SK-N-SH (cell line): ENCODE results near the gene TLR3. TPM values are rescaled to one million over a fixed set of nuclear protein-coding genes. Genes with fewer than 3 reads are reported as not detected.

Experiments used
- CTCF ChIA-PET: fragments of 300-600, 350-600 bp; formaldehyde crosslinking; extraction: SDS; loops from one replicate; lab custom pipeline; 2021; lab: Yijun Ruan, JAX
- POLR2A ChIA-PET: fragments of 350-600 bp; sonication (Branson Sonifier 250); formaldehyde crosslinking; extraction: SDS; loops from one replicate; lab custom pipeline; 2020; ENCODE audit warnings: antibody characterized with exemption, inconsistent platforms; lab: Yijun Ruan, JAX
- DNase-seq: peaks from one replicate; pipeline ENCODE4 v3.0.0; 2012
- H2AFZ ChIP-seq: fragments of 200-600 bp; sonication (generic); 2 replicates; pipeline ENCODE4 v1.8.1; 2016; ENCODE audit warnings: antibody characterized with exemption, mild to moderate bottlenecking, low read depth
- H3F3A ChIP-seq: fragments of 200-600 bp; sonication (generic); replicated peaks from 2 replicates; pipeline ENCODE3; 2016; ENCODE audit warnings: antibody characterized with exemption, mild to moderate bottlenecking; ENCODE audit not compliant: insufficient read depth
- H3K27ac ChIP-seq, 2 experiments: fragments of 200-500 bp in 1 of 2; fragments of 200-600 bp in 1 of 2; sonication (Bioruptor generic) in 1 of 2; sonication (generic), shearing (Covaris generic) in 1 of 2; 2 replicates each; pipeline versions ENCODE4 v1.5.1 to v1.6.1; 2014 to 2016; ENCODE audit warnings: low read depth in 2 of 2, inconsistent platforms in 1 of 2, low read length in 1 of 2, mild to moderate bottlenecking in 1 of 2, mixed read lengths in 1 of 2
- H3K27me3 ChIP-seq: fragments of 200-600 bp; sonication (generic), shearing (Covaris generic); 2 replicates; pipeline ENCODE4 v1.6.1; 2016; ENCODE audit warnings: mixed run types; ENCODE audit not compliant: insufficient read depth
- H3K36me3 ChIP-seq, 2 experiments: fragments of 200-500 bp in 1 of 2; fragments of 200-600 bp in 1 of 2; sonication (Bioruptor generic) in 1 of 2; sonication (generic) in 1 of 2; replicated peaks in 1 of 2; 2 replicates each; pipeline versions ENCODE3 to v1.5.1; 2014 to 2016; ENCODE audit warnings: low read length in 1 of 2, mild to moderate bottlenecking in 1 of 2; ENCODE audit not compliant: insufficient read depth in 2 of 2, control insufficient read depth in 1 of 2
- H3K4me1 ChIP-seq, 2 experiments: fragments of 200-500 bp in 1 of 2; fragments of 200-600 bp in 1 of 2; sonication (Bioruptor generic) in 1 of 2; sonication (generic), shearing (Covaris generic) in 1 of 2; 2 replicates each; pipeline versions ENCODE4 v1.5.1 to v1.6.1; 2014 to 2016; ENCODE audit warnings: low read depth in 1 of 2, low read length in 1 of 2, mixed run types in 1 of 2; ENCODE audit not compliant: insufficient read depth in 2 of 2, control insufficient read depth in 1 of 2
- H3K4me2 ChIP-seq: fragments of 200-600 bp; sonication (generic), shearing (Covaris generic); 2 replicates; pipeline ENCODE4 v1.6.1; 2017; ENCODE audit warnings: mixed run types
- H3K4me3 ChIP-seq, 2 experiments: fragments of 200-500 bp in 1 of 2; fragments of 200-600 bp in 1 of 2; sonication (Bioruptor generic) in 1 of 2; sonication (generic), shearing (Covaris generic) in 1 of 2; 2 replicates each; pipeline versions ENCODE4 v1.5.1 to v1.8.1; 2014 to 2016; ENCODE audit warnings: low read depth in 2 of 2, inconsistent platforms in 1 of 2, low read length in 1 of 2, mild to moderate bottlenecking in 1 of 2, mixed read lengths in 1 of 2, moderate library complexity in 1 of 2
- H3K79me2 ChIP-seq: fragments of 200-600 bp; sonication (generic); 2 replicates; pipeline ENCODE4 v1.8.1; 2017; ENCODE audit warnings: mild to moderate bottlenecking; ENCODE audit not compliant: insufficient read depth
- H3K9ac ChIP-seq: fragments of 200-600 bp; sonication (generic); 2 replicates; pipeline ENCODE4 v1.6.1; 2017; ENCODE audit warnings: mixed run types
- H3K9me2 ChIP-seq: fragments of 200-600 bp; sonication (generic); 2 replicates; pipeline ENCODE4 v1.6.1; 2017; ENCODE audit warnings: mixed run types
- H3K9me3 ChIP-seq: fragments of 200-600 bp; sonication (generic); 2 replicates; pipeline ENCODE4 v1.6.1; 2017; ENCODE audit warnings: mixed run types, mild to moderate bottlenecking, moderate library complexity
- H4K20me1 ChIP-seq: fragments of 200-600 bp; sonication (generic); 2 replicates; pipeline ENCODE4 v1.6.1; 2017; ENCODE audit warnings: mild to moderate bottlenecking, mixed run types; ENCODE audit not compliant: insufficient read depth
- EZH2phosphoT487 ChIP-seq: fragments of 200-600 bp; sonication (generic); IDR thresholded peaks from 2 replicates; pipeline ENCODE4 v1.6.1; 2017; ENCODE audit warnings: low read depth, mixed run types, mild to moderate bottlenecking, antibody characterized with exemption, moderate library complexity, borderline replicate concordance
- FOSL2 ChIP-seq: IDR thresholded peaks from 2 replicates; pipeline ENCODE4 v1.4.0; 2012; ENCODE audit warnings: low read depth, mild to moderate bottlenecking, moderate library complexity, borderline replicate concordance
- MXI1 ChIP-seq: IDR thresholded peaks from 2 replicates; pipeline ENCODE4 v1.6.1; 2012; ENCODE audit warnings: mild to moderate bottlenecking, low read depth, low read length, improper control_type of control experiment
- NFIC ChIP-seq: IDR thresholded peaks from 2 replicates; pipeline ENCODE4 v1.4.0; 2012; ENCODE audit warnings: borderline replicate concordance
- POLR2AphosphoS5 ChIP-seq: IDR thresholded peaks from 2 replicates; pipeline ENCODE4 v1.6.1; 2012; ENCODE audit warnings: low read depth, low read length
- RAD21 ChIP-seq: IDR thresholded peaks from 2 replicates; pipeline ENCODE4 v1.6.1; 2012; ENCODE audit warnings: mild to moderate bottlenecking, low read length
- RCOR1 ChIP-seq: fragments of 150-350 bp; IDR thresholded peaks from 2 replicates; pipeline ENCODE4 v1.6.1; 2017; ENCODE audit warnings: antibody characterized with exemption, low read length
- SIN3A ChIP-seq: IDR thresholded peaks from 2 replicates; pipeline ENCODE4 v1.6.1; 2012; ENCODE audit warnings: low read depth, mild to moderate bottlenecking, low read length, moderate library complexity, borderline replicate concordance
- TAF1 ChIP-seq: IDR thresholded peaks from 2 replicates; pipeline ENCODE4 v1.6.1; 2012; ENCODE audit warnings: low read depth, mild to moderate bottlenecking, low read length, moderate library complexity, borderline replicate concordance
- TEAD4 ChIP-seq: IDR thresholded peaks from 2 replicates; pipeline ENCODE4 v1.4.0; 2012; ENCODE audit warnings: mild to moderate bottlenecking, borderline replicate concordance; ENCODE audit not compliant: insufficient read depth
- YY1 ChIP-seq: IDR thresholded peaks from 2 replicates; pipeline ENCODE4 v1.4.0; 2012; ENCODE audit warnings: low read depth, mild to moderate bottlenecking
- WGBS: methylation state at CpG from one replicate; pipeline ENCODE4 v1.1.6; 2017; ENCODE audit warnings: low lambda C conversion rate; 5-methylcytosine and 5-hydroxymethylcytosine counted together
- polyA plus RNA-seq, 3 experiments: library from polyadenylated mRNA; depleted of rRNA; stranded (reverse); fragments of >200 nt; gene quantifications; 2 replicates each; pipeline ENCODE4 v1.2.3, GENCODE V29; 2012
- TF ChIP-seq, protein P1 (sequence below): IDR thresholded peaks from 2 replicates; pipeline ENCODE4 v1.6.1; 2012; ENCODE audit warnings: mild to moderate bottlenecking, low read depth, low read length, moderate library complexity
- TF ChIP-seq, protein P2 (sequence below): fragments of 150-350 bp; IDR thresholded peaks from 2 replicates; pipeline ENCODE4 v1.6.1; 2017; ENCODE audit warnings: antibody characterized with exemption, low read length, low read depth, borderline replicate concordance
- TF ChIP-seq, protein P3 (sequence below): fragments of 200-600 bp; sonication (generic); IDR thresholded peaks from 2 replicates; pipeline ENCODE4 v1.6.1; 2017; ENCODE audit warnings: antibody characterized with exemption, mild to moderate bottlenecking, moderate library complexity
- TF ChIP-seq, protein P4 (sequence below): IDR thresholded peaks from 2 replicates; pipeline ENCODE4; 2012
- TF ChIP-seq, protein P5 (sequence below): IDR thresholded peaks from 2 replicates; pipeline ENCODE4 v1.4.0; 2012; ENCODE audit warnings: low read depth

Gene TLR3
- polyA plus RNA-seq, 1 of the 3 experiments (the other 2 are of a cell fraction), result 0.51 TPM

DNA sequence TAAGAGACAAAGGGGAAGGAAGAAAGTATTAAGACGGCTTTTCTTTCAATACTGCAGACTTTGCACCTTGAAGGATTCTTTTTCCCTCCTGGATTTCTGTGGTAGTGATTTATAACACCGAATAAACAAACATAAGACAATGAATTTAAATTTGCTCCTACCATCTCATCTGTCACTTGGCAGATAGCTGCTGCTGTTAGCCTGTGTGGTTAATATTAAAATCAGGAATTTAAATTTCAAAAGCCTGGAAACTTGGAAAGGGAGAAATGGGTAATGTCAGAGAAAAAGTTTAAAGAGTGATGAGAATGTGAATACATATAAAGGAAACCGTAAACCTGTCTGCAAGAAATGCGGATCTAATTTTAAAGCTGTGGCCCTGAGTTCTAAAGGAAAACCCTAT, 39.0 kb downstream of the TLR3 start:
- no peak overlapping the region for H3K4me2 ChIP-seq
- H2AFZ ChIP-seq, result no peak overlapping the region
- H3K27me3 ChIP-seq, result peaks cover 26% of the 10 kb centered on the region; the same call in 1 of the 2 replicates
- ChIA-PET CTCF (no interaction called here), POLR2A (no interaction called here)
- no peaks in the 10 kb centered on the region for H3K9me3 ChIP-seq
- H4K20me1 ChIP-seq, result no peaks in the 10 kb centered on the region
- no peak overlapping the region for H3K9ac ChIP-seq
- WGBS, result 71% methylated on average over 4 of the region's 4 CpGs
- H3K4me3 ChIP-seq, result no peak overlapping the region
- no peak for TF ChIP-seq TAF1
- TF ChIP-seq, protein P1, sequence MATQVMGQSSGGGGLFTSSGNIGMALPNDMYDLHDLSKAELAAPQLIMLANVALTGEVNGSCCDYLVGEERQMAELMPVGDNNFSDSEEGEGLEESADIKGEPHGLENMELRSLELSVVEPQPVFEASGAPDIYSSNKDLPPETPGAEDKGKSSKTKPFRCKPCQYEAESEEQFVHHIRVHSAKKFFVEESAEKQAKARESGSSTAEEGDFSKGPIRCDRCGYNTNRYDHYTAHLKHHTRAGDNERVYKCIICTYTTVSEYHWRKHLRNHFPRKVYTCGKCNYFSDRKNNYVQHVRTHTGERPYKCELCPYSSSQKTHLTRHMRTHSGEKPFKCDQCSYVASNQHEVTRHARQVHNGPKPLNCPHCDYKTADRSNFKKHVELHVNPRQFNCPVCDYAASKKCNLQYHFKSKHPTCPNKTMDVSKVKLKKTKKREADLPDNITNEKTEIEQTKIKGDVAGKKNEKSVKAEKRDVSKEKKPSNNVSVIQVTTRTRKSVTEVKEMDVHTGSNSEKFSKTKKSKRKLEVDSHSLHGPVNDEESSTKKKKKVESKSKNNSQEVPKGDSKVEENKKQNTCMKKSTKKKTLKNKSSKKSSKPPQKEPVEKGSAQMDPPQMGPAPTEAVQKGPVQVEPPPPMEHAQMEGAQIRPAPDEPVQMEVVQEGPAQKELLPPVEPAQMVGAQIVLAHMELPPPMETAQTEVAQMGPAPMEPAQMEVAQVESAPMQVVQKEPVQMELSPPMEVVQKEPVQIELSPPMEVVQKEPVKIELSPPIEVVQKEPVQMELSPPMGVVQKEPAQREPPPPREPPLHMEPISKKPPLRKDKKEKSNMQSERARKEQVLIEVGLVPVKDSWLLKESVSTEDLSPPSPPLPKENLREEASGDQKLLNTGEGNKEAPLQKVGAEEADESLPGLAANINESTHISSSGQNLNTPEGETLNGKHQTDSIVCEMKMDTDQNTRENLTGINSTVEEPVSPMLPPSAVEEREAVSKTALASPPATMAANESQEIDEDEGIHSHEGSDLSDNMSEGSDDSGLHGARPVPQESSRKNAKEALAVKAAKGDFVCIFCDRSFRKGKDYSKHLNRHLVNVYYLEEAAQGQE, result no peak
- TF ChIP-seq, protein P2, sequence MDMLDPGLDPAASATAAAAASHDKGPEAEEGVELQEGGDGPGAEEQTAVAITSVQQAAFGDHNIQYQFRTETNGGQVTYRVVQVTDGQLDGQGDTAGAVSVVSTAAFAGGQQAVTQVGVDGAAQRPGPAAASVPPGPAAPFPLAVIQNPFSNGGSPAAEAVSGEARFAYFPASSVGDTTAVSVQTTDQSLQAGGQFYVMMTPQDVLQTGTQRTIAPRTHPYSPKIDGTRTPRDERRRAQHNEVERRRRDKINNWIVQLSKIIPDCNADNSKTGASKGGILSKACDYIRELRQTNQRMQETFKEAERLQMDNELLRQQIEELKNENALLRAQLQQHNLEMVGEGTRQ, result no peak
- TF ChIP-seq, protein P3, sequence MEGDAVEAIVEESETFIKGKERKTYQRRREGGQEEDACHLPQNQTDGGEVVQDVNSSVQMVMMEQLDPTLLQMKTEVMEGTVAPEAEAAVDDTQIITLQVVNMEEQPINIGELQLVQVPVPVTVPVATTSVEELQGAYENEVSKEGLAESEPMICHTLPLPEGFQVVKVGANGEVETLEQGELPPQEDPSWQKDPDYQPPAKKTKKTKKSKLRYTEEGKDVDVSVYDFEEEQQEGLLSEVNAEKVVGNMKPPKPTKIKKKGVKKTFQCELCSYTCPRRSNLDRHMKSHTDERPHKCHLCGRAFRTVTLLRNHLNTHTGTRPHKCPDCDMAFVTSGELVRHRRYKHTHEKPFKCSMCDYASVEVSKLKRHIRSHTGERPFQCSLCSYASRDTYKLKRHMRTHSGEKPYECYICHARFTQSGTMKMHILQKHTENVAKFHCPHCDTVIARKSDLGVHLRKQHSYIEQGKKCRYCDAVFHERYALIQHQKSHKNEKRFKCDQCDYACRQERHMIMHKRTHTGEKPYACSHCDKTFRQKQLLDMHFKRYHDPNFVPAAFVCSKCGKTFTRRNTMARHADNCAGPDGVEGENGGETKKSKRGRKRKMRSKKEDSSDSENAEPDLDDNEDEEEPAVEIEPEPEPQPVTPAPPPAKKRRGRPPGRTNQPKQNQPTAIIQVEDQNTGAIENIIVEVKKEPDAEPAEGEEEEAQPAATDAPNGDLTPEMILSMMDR, result no peak
- TF ChIP-seq EZH2phosphoT487, result no peak
- TF ChIP-seq RCOR1, result no peak
- no peak for TF ChIP-seq YY1
- TF ChIP-seq POLR2AphosphoS5, result no peak
- H3K36me3 ChIP-seq, result no peaks in the 10 kb centered on the region
- H3K4me1 ChIP-seq, result no peaks in the 10 kb centered on the region; a peak in 1 of 4 replicates
- no peaks in the 10 kb centered on the region; the same call in 1 of the 2 replicates for H3K9me2 ChIP-seq
- DNase-seq, result no peak
- no peak overlapping the region for H3K27ac ChIP-seq
- no peaks in the 10 kb centered on the region for H3F3A ChIP-seq
- no peaks in the 10 kb centered on the region for H3K79me2 ChIP-seq

DNA sequence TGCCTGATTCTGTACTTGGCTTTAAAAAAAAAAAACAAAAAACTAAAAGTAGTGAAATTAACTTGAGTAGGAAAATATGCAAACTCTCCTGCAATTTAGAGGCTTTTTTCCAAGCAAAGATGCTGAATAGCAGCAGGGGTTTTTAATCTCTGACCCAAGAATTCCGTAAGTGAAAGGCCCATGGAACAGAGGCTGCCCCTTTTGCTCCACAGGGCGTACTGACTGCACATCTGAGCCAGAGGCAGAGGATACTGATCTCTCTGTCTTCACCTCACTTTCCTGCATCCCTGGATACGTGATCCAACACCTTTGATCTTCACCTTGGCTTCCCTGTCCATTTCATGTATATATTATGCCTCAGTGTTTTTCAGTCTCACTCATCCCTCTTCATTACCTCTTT, 39.4 kb downstream of the TLR3 start:
- H3K27ac ChIP-seq, result no peak overlapping the region
- H3K4me1 ChIP-seq, result no peaks in the 10 kb centered on the region; a peak in 1 of 4 replicates
- no peaks in the 10 kb centered on the region for H3K36me3 ChIP-seq
- H3K79me2 ChIP-seq, result no peaks in the 10 kb centered on the region
- H3K4me2 ChIP-seq, result no peak overlapping the region
- H3K9ac ChIP-seq, result no peak overlapping the region
- WGBS, result 27% methylated on average over 3 of the region's 3 CpGs
- H3K4me3 ChIP-seq, result no peak overlapping the region
- H3K9me3 ChIP-seq, result no peaks in the 10 kb centered on the region
- no peak overlapping the region for H2AFZ ChIP-seq
- peaks cover 26% of the 10 kb centered on the region; the same call in 1 of the 2 replicates for H3K27me3 ChIP-seq
- no peak for DNase-seq
- no peaks in the 10 kb centered on the region for H3F3A ChIP-seq
- no peaks in the 10 kb centered on the region for H4K20me1 ChIP-seq
- H3K9me2 ChIP-seq, result no peaks in the 10 kb centered on the region; the same call in 1 of the 2 replicates
- CTCF ChIA-PET, result no interaction called here
- POLR2A ChIA-PET, result no interaction called here
- no peak for TF ChIP-seq TEAD4
- no peak for TF ChIP-seq SIN3A
- TF ChIP-seq MXI1, result no peak
- TF ChIP-seq, protein P4, sequence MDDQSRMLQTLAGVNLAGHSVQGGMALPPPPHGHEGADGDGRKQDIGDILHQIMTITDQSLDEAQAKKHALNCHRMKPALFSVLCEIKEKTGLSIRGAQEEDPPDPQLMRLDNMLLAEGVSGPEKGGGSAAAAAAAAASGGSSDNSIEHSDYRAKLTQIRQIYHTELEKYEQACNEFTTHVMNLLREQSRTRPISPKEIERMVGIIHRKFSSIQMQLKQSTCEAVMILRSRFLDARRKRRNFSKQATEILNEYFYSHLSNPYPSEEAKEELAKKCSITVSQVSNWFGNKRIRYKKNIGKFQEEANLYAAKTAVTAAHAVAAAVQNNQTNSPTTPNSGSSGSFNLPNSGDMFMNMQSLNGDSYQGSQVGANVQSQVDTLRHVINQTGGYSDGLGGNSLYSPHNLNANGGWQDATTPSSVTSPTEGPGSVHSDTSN, result no peak
- TF ChIP-seq FOSL2, result no peak
- no peak for TF ChIP-seq NFIC
- no peak for TF ChIP-seq RAD21
- TF ChIP-seq, protein P5, sequence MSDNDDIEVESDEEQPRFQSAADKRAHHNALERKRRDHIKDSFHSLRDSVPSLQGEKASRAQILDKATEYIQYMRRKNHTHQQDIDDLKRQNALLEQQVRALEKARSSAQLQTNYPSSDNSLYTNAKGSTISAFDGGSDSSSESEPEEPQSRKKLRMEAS, result no peak
- TF ChIP-seq, protein P2, result no peak
